ENCODE data around the gene SLC25A13. TPM values are rescaled to one million over a fixed set of nuclear protein-coding genes. Genes with fewer than 3 reads are reported as not detected.

The SLC25A13 gene
- total and polyA plus RNA-seq, 2 experiments from 2014 or later = 32.0 to 37.5 TPM

DNA sequence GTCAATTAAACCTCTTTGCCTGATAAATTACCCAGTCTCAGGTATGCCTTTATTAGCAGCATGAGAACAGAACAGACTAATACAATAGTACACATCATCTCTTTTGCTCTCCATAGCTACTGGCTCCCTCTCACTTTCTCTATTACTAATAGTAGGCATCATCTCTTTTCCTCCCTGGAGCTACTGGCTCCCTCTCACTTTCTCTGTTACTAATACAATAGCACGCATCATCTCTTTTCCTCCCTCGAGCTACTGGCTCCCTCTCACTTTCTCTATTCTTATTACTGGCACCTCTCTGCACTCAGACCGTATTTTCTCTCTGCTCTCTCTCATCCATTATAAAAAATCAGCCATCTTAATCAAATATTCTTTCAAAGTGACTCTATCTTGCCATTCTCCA, 37.1 kb downstream of the SLC25A13 start:
- H3K27ac ChIP-seq = no peak overlapping the region
- no peaks in the 10 kb centered on the region for H3K27me3 ChIP-seq
- no peaks in the 10 kb centered on the region for H3K36me3 ChIP-seq
- no peaks in the 10 kb centered on the region for H3K4me1 ChIP-seq (ENCODE audit: low read depth)
- TF ChIP-seq, protein P1, sequence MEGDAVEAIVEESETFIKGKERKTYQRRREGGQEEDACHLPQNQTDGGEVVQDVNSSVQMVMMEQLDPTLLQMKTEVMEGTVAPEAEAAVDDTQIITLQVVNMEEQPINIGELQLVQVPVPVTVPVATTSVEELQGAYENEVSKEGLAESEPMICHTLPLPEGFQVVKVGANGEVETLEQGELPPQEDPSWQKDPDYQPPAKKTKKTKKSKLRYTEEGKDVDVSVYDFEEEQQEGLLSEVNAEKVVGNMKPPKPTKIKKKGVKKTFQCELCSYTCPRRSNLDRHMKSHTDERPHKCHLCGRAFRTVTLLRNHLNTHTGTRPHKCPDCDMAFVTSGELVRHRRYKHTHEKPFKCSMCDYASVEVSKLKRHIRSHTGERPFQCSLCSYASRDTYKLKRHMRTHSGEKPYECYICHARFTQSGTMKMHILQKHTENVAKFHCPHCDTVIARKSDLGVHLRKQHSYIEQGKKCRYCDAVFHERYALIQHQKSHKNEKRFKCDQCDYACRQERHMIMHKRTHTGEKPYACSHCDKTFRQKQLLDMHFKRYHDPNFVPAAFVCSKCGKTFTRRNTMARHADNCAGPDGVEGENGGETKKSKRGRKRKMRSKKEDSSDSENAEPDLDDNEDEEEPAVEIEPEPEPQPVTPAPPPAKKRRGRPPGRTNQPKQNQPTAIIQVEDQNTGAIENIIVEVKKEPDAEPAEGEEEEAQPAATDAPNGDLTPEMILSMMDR (IDR thresholded peaks at IDR 0.05; ENCODE audit: low read depth, low read length) = no peak
- no peak overlapping the region for H3K4me3 ChIP-seq
- DNase-seq (ENCODE audit: low read depth in 1 of 2, low spot score in 1 of 2) = no peak
- H3K9me3 ChIP-seq (ENCODE audit: low read depth) = no peaks in the 10 kb centered on the region

DNA sequence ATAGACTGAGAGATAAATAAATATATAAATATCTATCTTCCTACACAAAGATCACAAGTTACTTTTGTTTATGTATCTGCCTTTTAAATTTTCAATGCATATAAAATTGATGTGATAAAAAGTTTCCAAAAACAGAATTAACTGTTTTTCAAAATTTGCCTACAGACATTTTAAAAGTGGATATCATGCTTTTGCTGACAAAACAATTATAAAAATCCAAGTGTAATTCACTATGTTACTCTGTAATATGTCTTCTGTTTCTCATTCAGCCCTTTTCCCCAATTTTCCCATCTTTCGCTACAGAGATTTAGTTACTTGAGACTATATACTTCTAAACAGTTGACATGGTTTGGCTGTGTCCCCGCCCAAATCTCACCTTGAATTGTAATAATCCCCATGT, 37.7 kb downstream of the SLC25A13 start:
- Histone ChIP-seq H3K9me3 (ENCODE audit: low read depth) (no peaks in the 10 kb centered on the region), H3K36me3 (no peaks in the 10 kb centered on the region), H3K27me3 (no peaks in the 10 kb centered on the region), H3K27ac (no peak overlapping the region), H3K4me3 (no peak overlapping the region), H3K4me1 (ENCODE audit: low read depth) (no peaks in the 10 kb centered on the region)
- no peak for DNase-seq (ENCODE audit: low read depth in 1 of 2, low spot score in 1 of 2)
- TF ChIP-seq, protein P1 (IDR thresholded peaks at IDR 0.05; ENCODE audit: low read depth, low read length) = no peak

DNA sequence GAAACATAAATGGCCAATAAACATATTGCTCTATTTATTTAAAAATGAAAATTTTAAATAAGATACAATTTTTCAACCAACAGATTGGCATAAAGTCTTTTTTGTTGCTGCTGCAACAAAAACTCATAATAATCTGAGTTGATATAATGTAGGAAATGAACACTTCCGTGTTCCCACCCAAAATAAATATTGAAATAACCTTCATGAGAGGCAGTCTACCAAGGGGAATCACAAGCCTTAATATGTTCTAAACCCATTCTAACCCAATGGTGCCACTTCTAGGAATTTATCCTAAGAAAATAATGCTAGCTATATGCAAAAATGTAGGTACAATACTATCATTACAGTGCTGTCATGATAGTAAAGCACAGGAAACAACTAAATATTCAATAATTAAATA, 39.1 kb downstream of the SLC25A13 start:
- H3K4me3 ChIP-seq = no peak overlapping the region
- H3K36me3 ChIP-seq = no peaks in the 10 kb centered on the region
- TF ChIP-seq, protein P1 (IDR thresholded peaks at IDR 0.05; ENCODE audit: low read depth, low read length) = no peak
- no peaks in the 10 kb centered on the region for H3K9me3 ChIP-seq (ENCODE audit: low read depth)
- no peaks in the 10 kb centered on the region for H3K4me1 ChIP-seq (ENCODE audit: low read depth)
- no peak for DNase-seq (ENCODE audit: low read depth in 1 of 2, low spot score in 1 of 2)
- H3K27me3 ChIP-seq = no peaks in the 10 kb centered on the region
- no peak overlapping the region for H3K27ac ChIP-seq

DNA sequence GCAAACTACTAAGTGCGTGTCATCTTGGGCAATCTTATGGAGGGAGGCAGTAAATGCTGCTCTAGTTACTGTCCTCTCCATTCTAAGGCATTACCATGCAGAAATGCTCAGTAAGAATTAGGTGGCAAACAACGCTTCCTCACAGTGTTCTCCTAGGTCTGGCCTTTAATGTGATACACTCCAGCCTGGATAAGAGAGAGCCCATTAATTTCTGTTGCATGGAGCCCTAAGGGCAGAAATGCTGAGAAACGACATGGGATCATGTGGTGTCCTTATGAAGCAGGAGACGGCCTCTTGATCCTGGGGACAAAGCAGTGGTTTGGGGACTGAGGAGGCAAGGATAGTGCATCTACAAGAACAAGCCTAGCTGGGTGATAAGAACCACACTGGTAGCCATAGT, 44.0 kb downstream of the SLC25A13 start:
- Histone ChIP-seq H3K27ac (no peak overlapping the region), H3K4me3 (no peak overlapping the region), H3K27me3 (no peaks in the 10 kb centered on the region), H3K36me3 (no peaks in the 10 kb centered on the region), H3K4me1 (ENCODE audit: low read depth) (no peaks in the 10 kb centered on the region), H3K9me3 (ENCODE audit: low read depth) (no peaks in the 10 kb centered on the region)
- TF ChIP-seq, protein P1 (IDR thresholded peaks at IDR 0.05; ENCODE audit: low read depth, low read length) = no peak
- DNase-seq (ENCODE audit: low read depth in 1 of 2, low spot score in 1 of 2) = no peak

DNA sequence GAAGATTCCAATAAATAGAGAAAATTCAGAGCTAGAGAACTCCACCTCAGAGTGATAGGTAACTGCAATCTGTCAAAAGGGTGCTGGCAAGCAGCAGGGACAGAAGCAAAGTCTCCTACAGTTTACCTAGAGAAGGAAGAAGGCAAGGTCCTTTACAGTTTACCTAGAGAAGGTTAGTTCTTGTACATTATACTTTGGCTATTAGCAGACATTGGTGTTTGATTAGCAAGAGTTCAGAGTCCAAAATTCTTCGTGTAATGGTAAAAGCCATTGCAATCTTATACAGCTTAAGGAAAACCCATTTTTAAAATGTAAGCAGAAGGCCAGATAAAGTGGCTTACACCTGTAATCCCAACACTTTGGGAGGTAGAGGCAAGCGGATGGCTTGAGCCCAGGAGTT, 45.9 kb downstream of the SLC25A13 start:
- Histone ChIP-seq H3K36me3 (no peaks in the 10 kb centered on the region), H3K27ac (no peak overlapping the region), H3K4me3 (no peak overlapping the region), H3K9me3 (ENCODE audit: low read depth) (no peaks in the 10 kb centered on the region), H3K4me1 (ENCODE audit: low read depth) (no peaks in the 10 kb centered on the region), H3K27me3 (no peaks in the 10 kb centered on the region)
- no peak for DNase-seq (ENCODE audit: low read depth in 1 of 2, low spot score in 1 of 2)
- TF ChIP-seq, protein P1 (IDR thresholded peaks at IDR 0.05; ENCODE audit: low read depth, low read length) = no peak

DNA sequence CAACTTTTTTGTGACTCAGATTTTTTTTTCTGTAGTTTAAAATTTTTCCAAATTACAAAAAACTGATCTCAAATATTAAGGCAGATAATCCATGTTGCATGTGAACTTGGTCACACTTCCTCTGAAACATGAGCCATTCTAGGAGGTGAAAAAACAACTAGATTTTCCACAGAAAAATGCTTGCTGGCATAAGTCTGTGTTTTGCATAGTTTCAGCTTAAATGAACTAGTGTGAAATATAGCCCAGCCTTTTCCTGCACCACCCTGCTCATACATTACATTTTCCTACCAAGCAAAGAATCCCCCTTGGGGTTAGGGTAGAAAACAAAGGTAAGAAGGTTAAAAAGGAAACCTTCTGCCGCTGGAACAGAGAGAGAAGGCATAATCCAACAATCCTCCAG, 48.2 kb downstream of the SLC25A13 start:
- no peaks in the 10 kb centered on the region for H3K9me3 ChIP-seq (ENCODE audit: low read depth)

More for the DNA sequence above, 48.2 kb downstream of the SLC25A13 start:
- TF ChIP-seq, protein P1 (IDR thresholded peaks at IDR 0.05; ENCODE audit: low read depth, low read length) = no peak
- no peak for DNase-seq (ENCODE audit: low read depth in 1 of 2, low spot score in 1 of 2)
- Histone ChIP-seq H3K27ac (no peak overlapping the region), H3K4me3 (no peak overlapping the region), H3K36me3 (no peaks in the 10 kb centered on the region), H3K4me1 (ENCODE audit: low read depth) (no peaks in the 10 kb centered on the region), H3K27me3 (no peaks in the 10 kb centered on the region)

Data from cardiac muscle cell (in vitro differentiated cells and primary cell).